Activated CD8-positive, alpha-beta memory T cell treated with anti-CD3 and anti-CD28 coated beads, Interleukin-2, amount 50 U/mL, for 24 hours (primary cell): Measurements from ENCODE around the gene PLEKHG4B.
"Not testable (repeated sequence)": the region's sequence is repeated elsewhere in the genome, so short reads cannot be mapped to it uniquely, and the experiment has no call there.

ENCODE experiments used
- DNase-seq: peaks from one replicate; pipeline ENCODE4 v3.0.0-alpha.2; 2020; ENCODE audit errors: extremely low read depth

The PLEKHG4B gene

GRCh38 chr5:91556-92263, at the start of gene PLEKHG4B:
Gene PLEKHG4B, plus strand, starts transcription at chr5:92168. Its CDS starts 64 bp downstream, at chr5:92232.
- no peak for DNase-seq

- DNase-seq, result no peak
Observed at GRCh38 chr5:42250-42649, 49.7 kb upstream of the PLEKHG4B start.

- no peak for DNase-seq
Observed at GRCh38 chr5:48192-48591, 43.8 kb upstream of the PLEKHG4B start.

GRCh38 chr5:49530-49929, 42.4 kb upstream of the PLEKHG4B start:
- DNase-seq, result not testable (repeated sequence)

- DNase-seq, result no peak
Observed at GRCh38 chr5:49953-50544, 41.9 kb upstream of the PLEKHG4B start.

- no peak for DNase-seq
Observed at GRCh38 chr5:50724-51499, 41.1 kb upstream of the PLEKHG4B start.

GRCh38 chr5:51500-51823, 40.5 kb upstream of the PLEKHG4B start:
- no peak for DNase-seq

GRCh38 chr5:53381-54174, 38.4 kb upstream of the PLEKHG4B start:
- DNase-seq, result no peak

- DNase-seq, result no peak
Observed at GRCh38 chr5:54175-54730, 37.7 kb upstream of the PLEKHG4B start.

GRCh38 chr5:54876-55569, 36.9 kb upstream of the PLEKHG4B start:
- DNase-seq, result no peak

GRCh38 chr5:56561-57290, 35.2 kb upstream of the PLEKHG4B start:
- DNase-seq, result no peak

GRCh38 chr5:60250-60649, 31.7 kb upstream of the PLEKHG4B start:
- DNase-seq, result not testable (repeated sequence)

- DNase-seq, result no peak
Observed at GRCh38 chr5:70440-70839, 21.5 kb upstream of the PLEKHG4B start.

GRCh38 chr5:72316-73180, 19.4 kb upstream of the PLEKHG4B start:
- not testable (repeated sequence) for DNase-seq

- DNase-seq, result not testable (repeated sequence)
Observed at GRCh38 chr5:73181-73447, 18.9 kb upstream of the PLEKHG4B start.

GRCh38 chr5:73768-74502, 18.0 kb upstream of the PLEKHG4B start:
- DNase-seq, result no peak

- no peak for DNase-seq
Observed at GRCh38 chr5:74503-75109, 17.4 kb upstream of the PLEKHG4B start.
